CD4-positive, alpha-beta T cell treated with Interleukin-17A for 4 hours (primary cell): Measurements from ENCODE around the gene NFILZ.
A peak's percentile ranks its signal among the peaks of the same experiment; 100 is the strongest.
"Not testable (repeated sequence)": the region's sequence is repeated elsewhere in the genome, so short reads cannot be mapped to it uniquely, and the experiment has no call there.

Source experiments
- DNase-seq: peaks from one replicate; pipeline ENCODE4 v3.0.0-alpha.2; 2020; ENCODE audit warnings: mixed read lengths

The NFILZ gene

DNA sequence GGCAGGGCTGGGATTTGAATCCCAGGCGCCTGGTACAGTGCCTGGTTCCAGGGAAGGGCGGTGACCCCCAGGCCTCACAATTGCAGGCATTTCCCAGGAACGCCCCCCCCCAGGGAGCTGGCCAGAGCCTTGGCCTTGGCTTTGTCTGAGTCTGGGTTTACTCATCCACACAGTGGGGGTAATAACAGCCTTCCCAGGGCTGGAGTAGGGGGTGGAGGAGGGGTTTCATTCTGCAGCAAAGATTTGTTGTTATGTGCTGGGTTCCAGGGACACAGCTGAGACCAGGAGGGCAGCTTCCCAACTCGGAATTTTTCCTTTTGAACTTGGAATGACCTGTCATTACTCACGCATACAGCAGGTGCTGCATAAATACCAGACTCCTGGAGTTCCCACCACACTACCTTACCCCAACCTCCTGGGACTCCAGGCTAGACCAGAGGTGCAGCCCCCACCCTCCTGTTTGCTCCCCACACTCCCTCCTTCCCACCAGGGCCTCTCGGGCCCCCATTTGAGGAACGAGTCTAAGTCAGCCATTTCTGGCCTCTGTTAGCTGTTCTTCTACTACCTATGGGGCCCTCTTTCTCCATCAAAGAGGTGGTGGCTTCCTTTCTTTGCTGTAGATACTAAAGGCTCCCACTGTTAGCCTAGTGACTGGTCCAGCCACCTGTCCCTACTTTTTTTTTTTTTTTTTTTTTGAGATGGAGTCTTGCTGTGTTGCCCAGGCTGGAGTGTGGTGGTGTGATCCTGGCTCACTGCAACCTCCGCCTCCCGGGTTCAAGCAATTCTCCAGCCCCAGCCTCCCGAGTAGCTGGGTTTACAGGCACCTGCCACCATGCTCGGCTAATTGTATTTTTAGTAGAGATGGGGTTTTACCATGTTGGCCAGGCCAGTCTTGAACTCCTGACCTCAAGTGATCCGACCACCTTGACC is 18.3 kb upstream of the NFILZ start:
- DNase-seq, result peak; percentile 15

DNA sequence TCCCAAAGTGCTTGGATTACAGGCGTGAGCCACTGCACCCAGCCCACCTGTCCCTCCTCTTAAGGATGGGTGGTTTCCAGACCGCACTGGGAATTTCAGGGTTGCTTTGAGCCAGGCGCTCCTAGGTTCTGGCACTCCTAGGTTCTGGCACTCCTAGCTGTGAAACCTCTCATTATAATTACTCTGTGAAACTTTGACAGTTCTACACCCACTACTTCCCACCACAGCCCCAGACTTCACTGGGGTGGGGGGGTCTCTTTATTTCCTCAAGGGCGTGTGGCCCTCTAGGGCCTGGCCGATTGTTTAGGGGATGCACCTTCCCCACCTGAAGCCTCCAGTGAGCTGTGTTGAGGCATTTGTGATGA is 17.6 kb upstream of the NFILZ start:
- DNase-seq, result peak; percentile 9

DNA sequence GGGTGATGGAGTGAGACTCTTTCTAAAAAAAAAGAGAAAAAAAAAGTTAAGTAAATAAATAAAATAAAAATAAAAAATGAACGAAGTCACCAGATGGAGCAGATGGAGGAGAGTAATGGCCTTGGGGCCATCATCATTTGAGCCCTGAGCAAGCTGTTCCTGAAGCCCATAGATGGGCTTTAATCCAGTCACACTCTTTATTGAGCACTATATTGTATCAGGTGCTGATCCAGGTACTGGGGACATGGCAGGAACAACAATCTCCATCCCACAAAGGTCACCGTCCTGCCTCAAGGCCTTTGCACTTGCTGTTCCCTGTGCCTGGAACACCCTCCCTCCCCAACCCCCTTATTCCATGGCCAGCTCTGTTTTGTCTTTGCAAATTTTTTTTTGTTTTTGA is 16.0 kb upstream of the NFILZ start:
- no peak for DNase-seq

DNA sequence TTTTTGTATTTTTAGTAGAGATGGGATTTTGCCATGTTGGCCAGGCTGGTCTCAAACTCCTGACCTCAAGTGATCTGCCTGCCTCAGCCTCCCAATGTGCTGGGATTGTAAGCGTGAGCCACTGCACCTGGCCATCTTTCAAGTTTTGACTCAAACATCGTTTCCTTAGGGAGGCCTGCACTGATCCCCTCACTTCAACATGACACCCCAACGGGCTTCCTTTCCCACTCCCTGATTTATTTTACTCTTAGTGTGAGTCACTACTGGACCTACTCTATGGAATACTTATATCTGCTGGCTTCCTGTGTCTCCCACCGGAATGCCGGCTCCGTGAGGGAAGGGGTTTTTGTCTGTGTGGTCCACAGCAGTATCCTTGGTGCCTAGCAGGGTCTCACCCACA is 15.4 kb upstream of the NFILZ start:
- no peak for DNase-seq

DNA sequence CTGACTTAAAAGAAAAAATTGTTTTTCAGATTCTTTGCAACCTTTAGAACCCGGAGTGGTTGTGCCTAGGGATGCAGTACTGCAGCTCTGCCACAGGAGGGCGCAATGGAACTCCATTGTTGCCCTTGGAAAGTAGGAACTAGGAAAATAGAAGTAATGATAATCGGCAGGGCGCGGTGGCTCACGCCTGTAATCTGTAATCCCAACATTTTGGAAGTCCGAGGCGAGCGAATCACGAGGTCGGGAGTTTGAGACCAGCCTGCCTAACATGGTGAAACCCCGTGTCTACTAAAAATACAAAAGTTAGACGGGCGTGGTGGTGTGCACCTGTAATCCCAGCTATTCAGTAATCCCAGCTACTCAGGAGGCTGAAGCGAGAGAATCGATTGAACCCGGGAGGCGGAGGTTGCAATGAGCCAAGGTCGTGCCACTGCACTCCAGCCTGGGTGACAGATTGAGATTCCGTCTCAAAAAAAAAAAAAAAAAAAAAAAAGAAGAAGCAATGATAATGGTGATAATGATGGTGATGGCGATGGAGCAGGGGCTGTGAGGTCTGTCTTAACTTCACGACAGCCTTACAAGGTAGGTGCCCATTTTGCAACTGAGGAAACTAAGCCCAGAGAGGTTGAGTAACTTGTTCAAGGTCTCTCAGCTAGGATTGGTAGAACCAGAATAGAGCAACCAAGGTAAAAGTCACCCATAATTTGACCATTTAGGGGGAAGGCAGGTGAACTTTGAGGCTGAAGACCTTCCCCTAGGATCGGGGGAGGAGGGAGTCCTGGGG is 14.4 kb upstream of the NFILZ start:
- DNase-seq, result peak; percentile 75

DNA sequence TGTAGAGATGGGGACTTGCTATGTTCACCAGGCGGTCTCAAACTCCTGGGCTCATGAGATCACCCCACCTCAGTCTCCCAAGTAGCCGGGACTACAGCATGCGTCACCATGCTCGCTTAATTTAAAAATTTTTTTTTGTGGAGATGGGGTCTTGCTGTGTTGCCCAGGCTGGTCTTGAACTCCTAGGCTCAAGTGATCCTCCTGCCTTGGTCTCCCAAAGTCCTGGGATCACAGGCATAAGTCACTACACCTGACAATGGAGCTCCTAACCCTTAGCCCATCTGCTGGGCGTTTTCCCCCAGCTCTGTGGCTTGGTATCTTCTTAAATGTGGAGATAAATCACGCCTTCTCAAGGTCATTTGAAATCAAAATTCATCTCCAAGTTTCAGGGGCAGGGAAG is 13.6 kb upstream of the NFILZ start:
- DNase-seq, result no peak

DNA sequence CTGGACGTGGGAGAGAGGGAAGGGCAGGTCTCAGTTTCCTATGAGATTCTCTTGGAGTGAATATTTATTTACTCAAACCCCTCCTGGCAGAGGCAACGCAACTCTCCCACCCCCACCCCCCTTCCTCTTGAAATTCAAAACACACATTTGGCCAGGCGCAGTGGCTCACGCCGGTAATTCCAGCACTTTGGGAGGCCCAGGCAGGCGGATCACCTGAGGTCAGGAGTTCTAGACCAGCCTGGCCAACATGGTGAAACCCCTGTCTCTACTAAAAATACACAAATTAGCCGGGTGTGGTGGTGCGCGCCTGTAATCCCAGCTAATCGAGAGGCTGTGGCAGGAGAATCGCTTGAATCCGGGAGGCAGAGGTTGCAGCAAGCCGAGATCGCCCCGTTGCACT is 13.1 kb upstream of the NFILZ start:
- DNase-seq, result not testable (repeated sequence)

DNA sequence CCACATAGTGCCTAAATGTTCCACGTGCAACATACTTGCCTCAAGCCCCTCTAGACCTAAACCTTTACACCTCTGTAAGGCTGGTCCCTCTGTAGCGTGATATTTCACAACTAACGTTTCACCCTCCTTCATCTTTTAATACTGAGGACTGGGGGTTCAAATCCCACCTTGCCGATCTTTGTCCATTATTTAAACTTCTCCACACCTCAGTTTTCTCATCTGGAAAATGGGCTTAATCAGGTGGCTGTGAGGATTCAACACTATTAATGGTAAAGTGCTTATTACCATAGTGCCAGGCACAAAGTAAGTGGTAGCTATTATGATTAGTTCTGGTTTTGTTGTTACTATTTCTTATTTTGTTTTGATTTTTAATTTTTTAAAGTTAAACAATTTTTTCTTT is 12.4 kb upstream of the NFILZ start:
- DNase-seq, result no peak

DNA sequence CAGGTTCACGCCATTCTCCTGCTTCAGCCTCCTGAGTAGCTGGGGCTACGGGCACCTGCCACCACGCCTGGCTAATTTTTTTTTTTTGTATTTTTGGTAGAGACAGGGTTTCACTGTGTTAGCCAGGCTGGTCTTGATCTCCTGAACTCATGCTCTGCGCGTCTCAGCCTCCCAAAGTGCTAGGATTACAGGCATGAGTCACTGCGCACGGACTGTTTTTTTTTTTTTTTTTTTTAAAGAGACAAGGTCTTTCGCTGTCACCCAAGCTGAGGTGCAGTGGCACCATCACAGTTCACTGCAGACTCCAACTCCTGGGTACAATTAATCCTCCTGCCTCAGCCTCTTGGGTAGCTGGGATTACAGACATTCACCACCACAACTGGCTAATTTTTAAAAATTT is 11.7 kb upstream of the NFILZ start:
- DNase-seq, result no peak

DNA sequence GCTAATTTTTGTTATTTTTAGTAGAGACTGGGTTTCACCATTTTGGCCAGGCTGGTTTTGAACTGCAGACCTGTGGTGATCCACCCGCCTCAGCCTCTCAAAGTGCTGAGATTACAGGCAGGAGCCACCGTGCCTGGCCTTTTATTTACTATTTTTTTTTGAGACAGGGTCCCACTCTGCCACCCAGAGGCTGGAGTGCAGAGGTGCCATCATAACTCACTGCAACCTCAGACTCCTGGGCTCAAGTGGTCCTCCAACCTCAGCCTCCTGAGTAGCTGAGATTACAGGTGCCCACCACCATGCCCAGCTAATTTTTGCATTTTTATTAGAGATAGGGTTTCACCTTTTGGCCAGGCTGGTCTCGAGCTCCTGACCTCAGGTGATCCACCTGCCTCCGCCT is 7.5 kb upstream of the NFILZ start:
- DNase-seq, result peak; percentile 10

DNA sequence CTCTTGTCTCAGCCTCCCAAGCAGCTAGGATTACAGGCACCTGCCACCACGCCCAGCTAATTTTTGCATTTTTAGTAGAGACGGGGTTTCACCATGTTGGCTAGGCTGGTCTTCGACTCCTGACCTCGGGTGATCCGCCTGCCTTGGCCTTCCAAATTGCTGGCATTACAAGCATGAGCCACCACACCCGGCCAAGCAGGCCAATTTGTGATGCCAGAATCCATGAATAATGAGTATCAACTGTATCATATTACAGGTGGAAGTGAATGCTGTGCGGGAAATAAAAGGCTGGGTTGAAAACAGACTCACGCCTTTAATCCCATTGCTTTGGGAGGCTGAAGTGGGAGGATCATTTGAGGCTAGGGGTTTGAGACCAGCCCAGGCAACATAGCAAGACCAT is 3.6 kb upstream of the NFILZ start:
- DNase-seq, result no peak

DNA sequence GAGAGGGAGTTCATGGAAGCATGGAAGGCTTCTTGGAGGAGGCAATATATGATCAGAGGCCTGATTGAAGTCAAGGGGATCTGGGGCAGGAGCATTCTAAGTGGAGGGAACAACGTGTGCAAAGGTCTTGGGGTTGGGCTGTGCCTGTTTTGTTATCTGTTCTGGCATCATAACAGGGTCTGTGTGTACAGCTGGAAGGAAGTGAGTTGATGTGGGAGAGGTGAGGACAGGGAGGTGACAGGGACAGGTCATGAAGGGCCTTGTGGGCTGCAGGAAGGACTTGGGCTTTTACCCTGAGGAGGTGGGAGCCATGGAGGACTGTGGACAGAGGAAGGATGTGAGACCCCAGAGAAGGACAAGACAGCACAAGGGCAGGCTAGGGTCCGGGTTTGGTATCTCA is 1.2 kb upstream of the NFILZ start:
- no peak for DNase-seq

DNA sequence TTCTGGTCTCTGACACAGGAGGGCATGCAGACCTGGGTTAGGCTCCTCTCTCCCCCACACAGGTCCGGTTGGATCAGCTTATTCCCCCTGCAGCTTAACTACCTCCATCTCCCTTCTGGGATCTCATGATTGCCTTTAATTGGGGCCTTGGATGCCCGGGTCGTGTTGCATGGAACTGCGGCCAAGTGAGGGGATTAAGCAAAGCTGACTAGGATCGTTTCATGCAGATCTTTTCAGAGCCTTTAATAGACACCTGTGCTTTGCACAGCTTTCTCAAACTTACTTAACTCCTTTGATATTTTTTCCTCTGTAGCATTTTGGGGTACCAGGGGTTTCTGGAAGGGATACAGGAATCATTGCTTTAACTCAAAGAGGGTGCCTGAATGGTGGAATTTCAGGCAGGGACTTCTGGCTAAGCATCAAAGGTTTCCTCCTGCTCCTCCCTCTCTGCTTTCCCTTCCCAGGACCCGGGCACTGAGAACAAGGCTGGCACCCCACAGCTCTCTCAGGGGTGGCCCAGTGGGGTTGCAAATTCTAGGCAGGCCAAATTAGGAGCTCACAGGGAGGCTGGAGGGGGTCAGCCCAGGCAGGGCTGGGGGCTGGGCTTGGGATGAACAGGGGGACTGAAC is 477 bp downstream of the NFILZ start:
- no peak for DNase-seq

DNA sequence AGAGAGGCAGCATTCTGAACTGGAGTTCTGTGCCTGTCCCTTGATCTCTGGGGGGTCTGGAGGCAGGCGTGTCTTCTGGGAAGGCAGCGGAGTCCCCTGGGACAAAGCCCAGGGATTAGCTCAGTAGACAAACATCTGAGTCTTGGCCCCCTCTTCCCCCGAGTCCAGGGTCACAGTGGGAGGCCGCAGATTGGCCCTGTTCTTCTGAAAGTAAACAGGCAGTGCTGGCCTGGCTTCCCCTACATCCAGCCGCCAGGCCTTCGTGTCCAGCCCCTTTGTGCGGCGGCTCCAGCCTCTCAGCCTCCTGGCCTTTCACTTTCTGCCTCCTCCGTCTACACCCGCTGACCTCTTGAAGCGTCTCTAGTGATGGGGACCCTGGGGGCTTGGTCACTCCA is 989 bp downstream of the NFILZ start:
- DNase-seq, result no peak

DNA sequence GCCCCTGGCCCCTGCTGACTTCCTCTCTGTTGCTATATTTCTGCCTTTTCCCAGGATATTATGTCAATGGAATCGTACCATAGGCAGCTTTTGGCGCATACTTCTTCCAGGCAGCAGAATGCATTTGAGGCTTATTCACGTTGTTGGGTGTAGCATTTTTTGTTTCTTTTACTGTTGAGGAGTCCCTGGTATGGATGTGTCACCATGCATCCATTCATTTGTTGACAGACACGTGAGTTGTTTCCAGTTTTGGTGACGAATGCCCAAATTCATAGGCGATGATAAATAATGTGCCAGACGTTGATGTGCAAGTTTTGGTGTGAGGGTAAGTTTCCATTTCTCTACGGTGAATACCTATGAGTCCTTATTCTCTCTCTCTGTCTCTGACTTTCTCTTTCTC is 5.0 kb downstream of the NFILZ start:
- no peak for DNase-seq

DNA sequence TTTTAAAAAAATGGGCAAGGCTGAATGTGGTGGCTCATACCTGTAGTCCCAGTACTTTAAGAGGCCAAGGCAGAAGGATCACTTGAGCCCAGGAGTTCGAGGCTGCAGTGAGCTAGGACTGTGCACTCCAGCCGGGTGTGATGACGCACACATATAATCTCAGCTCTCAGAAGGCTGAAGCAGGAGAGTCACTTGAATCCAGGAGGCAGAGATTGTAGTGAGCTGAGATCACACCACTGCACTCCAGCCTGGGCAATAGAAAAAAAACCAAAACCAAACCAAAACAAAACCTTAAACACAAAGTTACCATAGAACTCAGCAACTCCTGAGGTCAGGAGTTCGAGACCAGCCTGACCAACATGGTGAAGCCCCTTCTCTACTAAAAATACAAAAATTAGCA is 6.6 kb downstream of the NFILZ start:
- DNase-seq, result not testable (repeated sequence)

DNA sequence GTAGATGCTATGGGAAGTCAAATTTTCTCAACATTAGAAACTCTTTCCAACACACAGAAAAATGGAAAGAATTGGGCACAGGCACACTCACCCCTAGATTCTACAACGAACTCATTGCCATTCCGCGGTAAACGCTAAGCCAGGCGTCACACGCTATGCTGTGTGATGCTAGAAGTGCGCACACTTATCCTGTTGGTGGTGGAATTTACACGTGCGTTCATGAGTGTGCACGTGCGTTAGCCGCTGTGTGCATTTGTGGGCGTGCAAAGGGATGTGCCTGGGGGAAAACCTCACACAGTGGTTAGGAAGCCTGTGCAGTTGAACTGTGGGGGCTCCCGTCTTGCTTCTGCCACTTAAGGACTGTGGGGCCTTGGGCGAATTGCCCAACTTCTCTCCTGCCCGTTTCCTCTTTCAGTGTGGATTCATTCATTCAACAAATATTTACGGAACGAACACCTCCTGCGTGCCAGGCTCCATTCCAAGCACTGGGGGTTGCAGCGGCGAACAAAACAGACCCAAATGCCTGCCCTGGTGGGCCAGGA is 7.7 kb downstream of the NFILZ start:
- no peak for DNase-seq

DNA sequence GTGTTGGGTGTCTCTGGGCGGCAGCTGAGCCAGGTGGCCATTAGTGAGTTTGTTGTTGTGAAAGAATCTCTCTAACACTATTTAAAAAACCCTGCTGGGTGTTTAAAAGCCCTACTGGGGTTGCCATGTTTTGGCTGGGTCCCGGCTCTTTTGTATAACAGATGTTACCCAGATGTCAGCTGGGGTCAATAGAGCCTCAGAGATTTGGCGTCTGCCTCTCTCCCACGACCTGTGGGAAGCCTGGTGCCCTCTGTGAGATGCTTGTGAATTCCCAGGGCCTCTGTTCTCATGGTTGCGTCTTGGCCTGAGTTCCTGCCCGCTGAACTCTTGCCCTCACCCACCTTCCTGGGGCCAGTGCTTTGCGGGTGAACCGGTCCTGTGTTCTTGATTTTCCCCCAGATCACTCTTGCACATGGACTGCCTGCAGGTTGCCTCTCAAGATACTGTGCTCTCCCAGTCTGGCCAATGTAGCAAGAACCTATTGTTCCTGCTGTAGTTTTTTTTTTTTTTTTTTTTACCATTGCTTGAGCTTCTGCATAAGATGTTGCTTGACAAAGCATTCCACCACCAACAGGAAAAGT is 9.5 kb downstream of the NFILZ start:
- DNase-seq, result no peak

DNA sequence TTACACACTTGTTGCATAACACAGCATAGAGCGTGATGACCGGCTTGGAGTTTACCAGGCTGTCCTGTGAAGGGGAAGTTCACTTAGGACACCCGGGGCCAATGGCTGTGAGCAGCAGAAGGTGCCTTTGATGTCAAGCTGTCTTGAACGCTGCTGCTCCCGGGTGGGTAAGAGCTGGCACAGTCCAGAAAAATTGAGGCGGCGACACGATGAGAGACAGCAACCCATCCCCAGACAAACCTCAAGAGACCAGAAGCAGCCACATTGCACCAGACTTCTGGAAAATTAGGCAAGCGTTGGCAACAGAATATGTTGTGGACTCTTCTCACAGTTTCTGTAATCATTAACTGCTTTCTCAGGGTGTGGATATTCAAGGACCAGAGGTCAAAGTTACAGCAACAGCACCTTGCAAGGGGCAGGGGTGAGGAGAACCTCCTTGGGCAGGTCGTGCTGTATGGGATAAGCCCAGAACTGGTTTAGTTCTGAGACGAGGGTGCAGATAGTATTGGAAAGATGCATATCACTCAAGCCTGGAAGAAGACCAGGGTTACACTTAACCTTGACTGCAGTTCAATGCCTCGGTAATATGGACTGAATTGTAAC is 10.1 kb downstream of the NFILZ start:
- DNase-seq, result no peak

DNA sequence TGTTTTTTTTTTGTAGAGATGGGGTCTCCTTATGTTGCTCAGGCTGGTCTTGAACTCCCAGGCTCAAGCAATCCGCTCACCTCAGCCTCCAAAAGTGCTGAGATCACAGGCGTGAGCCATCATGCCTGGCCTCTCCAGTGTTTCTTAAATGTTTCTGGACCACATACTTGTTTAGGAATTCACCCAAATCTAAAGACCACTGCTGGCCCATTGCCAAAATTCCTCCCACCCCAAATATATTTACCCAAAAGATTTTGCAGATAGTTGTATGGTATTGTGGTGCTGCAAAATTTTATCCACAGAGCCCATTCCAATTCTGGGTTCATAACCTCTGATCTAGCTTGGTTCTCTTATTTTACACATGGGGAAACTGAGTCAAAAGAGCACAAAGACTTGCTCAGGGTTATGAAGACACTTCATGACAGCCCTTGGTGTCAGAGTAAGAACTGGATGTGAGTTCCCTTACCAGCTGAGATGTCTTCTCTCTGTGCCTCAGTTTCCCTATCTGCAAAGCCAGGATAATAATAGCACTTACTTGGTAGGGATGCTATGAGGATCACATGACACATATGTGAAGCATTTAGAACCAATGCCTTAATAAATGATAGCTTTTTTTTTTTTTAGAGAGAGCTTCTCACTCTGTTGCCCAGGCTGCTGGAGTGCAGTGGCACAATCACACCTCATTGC is 10.9 kb downstream of the NFILZ start:
- DNase-seq, result no peak

DNA sequence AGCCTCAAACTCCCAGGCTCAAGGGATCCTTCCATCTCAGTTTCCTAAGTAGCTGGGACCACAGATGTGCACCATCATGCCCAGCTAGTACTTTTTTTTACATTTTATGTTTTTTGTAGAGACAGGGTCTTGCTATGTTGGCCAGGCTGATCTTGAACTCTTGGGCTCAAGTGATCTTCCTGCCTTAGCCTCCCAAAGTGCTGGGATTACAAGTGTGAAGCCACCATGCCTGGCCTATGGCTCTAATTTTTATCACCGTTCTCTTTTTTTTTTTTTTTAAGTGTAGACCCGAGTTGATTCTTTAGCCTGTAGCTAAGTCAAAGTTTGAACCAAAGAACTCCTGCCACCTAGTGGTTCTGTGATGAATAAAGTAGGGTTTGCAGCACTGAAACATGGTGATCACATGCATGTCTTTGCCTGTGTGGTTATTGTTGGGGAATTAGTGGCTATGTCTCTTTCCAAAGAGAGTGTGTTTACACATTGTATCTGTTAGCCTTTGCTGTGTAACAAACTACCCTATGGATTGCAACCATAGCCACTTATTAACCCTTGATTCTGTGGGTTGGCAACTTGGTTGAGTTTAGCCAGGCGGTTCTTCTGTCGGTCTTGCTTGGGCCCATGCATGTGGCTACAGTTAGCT is 11.6 kb downstream of the NFILZ start:
- peak; percentile 33 for DNase-seq

DNA sequence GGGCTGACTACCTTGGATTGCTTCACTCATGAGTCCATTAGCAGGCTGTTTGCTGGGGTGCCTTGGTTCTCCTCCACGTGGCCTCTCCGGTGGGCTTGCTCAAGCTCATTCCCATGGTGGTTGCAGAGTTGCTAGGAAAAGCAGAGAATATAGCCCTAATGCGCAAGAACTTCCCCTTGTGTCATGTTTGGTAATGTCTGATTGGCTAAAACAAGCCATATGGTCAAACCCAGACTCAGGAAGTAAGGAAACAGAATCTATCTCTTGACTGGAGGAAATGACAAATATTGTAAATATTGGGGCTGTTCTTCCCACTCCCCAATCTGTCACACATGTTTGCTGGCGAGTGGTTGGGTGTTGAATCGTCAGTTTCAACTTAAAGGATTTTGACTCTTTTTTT is 12.1 kb downstream of the NFILZ start:
- DNase-seq, result no peak
